Measurements from ENCODE around the gene ALG1L2.
"Not testable (repeated sequence)": the region's sequence is repeated elsewhere in the genome, so short reads cannot be mapped to it uniquely, and the experiment has no call there.

DNA sequence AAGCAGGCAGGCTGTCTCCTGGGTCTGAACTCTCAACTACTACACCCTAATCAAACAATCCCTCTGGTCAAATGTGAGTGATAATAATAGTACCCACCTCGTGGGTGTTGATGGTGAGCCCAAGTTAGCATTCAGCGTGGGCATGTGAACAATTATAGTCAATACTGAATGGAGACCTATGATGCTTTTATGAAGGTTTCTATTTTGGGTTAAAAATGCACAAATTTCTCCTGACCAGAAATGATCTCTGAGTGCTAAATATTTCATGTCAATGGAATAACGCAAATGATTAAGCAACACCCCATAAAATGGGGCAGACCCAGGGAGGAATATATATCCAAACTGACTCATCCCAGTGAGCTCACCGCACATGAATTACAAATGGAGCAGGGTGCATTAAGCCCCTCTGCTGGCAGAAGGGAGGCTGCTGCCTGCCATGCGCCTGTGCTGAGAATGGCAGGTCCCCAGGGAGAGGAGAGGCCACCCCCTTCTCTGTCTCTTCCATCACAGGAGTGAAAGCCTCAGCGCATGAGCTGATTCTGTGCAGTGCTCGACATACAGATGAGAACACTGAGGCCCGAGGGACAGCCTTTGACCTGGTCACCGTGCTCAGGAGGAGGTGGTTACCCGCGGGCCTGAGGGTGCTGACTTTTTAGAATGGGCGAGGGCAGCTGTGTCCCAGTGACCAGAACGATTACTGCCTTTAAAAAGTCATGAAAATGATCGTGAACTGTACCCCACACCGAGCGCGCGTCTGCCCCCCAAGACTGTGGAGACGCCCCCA, 28.9 kb downstream of the ALG1L2 start:
- not testable (repeated sequence) for TF ChIP-seq POLR2A (IDR thresholded peaks at IDR 0.05; ENCODE audit: low read depth, low read length); TAF1 (IDR thresholded peaks at IDR 0.05; ENCODE audit: borderline replicate concordance, low read depth, low read length); POLR2AphosphoS5 (IDR thresholded peaks at IDR 0.05; ENCODE audit: low read depth, low read length)

All from GM12892 (cell line).